Mesendoderm (in vitro differentiated cells): ENCODE measurements around the gene ATXN7L3B.

ENCODE experiments used
- DNase-seq: peaks from one replicate; pipeline ENCODE4 v3.0.0; 2013
- H2AK5ac ChIP-seq: 2 replicates; pipeline ENCODE4 v1.6.1; 2013; ENCODE audit warnings: low read length, inconsistent platforms
- H2BK120ac ChIP-seq: 2 replicates; pipeline ENCODE4 v1.6.1; 2013; ENCODE audit warnings: low read depth, mild to moderate bottlenecking, low read length, moderate library complexity, mixed read lengths
- H2BK15ac ChIP-seq: replicated peaks from 2 replicates; pipeline ENCODE4 v1.6.1; 2013; ENCODE audit warnings: low read depth, mild to moderate bottlenecking, moderate library complexity
- H2BK5ac ChIP-seq: 2 replicates; pipeline ENCODE4 v1.6.1; 2013; ENCODE audit warnings: low read length, inconsistent platforms
- H3K18ac ChIP-seq: 2 replicates; pipeline ENCODE4 v1.6.1; 2013; ENCODE audit warnings: mild to moderate bottlenecking, low read length, mixed read lengths
- H3K23ac ChIP-seq: one replicate; pipeline ENCODE4 v1.6.1; 2013; ENCODE audit warnings: low read length
- H3K27ac ChIP-seq: 2 replicates; pipeline ENCODE4 v1.5.1; 2013; ENCODE audit warnings: low read depth, mild to moderate bottlenecking, inconsistent platforms, low read length, moderate library complexity
- H3K27me3 ChIP-seq: 2 replicates; pipeline ENCODE4 v1.6.1; 2013; ENCODE audit warnings: low read length, control low read depth, mild to moderate bottlenecking, inconsistent platforms; ENCODE audit not compliant: insufficient read depth, poor library complexity
- H3K36me3 ChIP-seq: 2 replicates; pipeline ENCODE4 v1.6.1; 2013; ENCODE audit warnings: low read length, inconsistent platforms; ENCODE audit not compliant: control insufficient read depth, insufficient read depth
- H3K4ac ChIP-seq: one replicate; pipeline ENCODE4 v1.6.1; 2013; ENCODE audit warnings: low read depth, mild to moderate bottlenecking, low read length, moderate library complexity
- H3K4me1 ChIP-seq: 2 replicates; pipeline ENCODE4 v1.6.1; 2013; ENCODE audit warnings: low read depth, low read length, inconsistent platforms; ENCODE audit not compliant: control insufficient read depth
- H3K4me2 ChIP-seq: 2 replicates; pipeline ENCODE4 v1.6.1; 2013; ENCODE audit warnings: low read length
- H3K4me3 ChIP-seq: 2 replicates; pipeline ENCODE4 v1.5.1; 2013; ENCODE audit warnings: mild to moderate bottlenecking, low read length
- H3K56ac ChIP-seq: one replicate; pipeline ENCODE4 v1.6.1; 2013; ENCODE audit warnings: low read length
- H3K79me1 ChIP-seq: 2 replicates; pipeline ENCODE4 v1.6.1; 2013; ENCODE audit warnings: low read length, inconsistent platforms
- H3K79me2 ChIP-seq: 2 replicates; pipeline ENCODE4 v1.6.1; 2013; ENCODE audit warnings: mild to moderate bottlenecking, low read length; ENCODE audit not compliant: control insufficient read depth, insufficient read depth
- H3K9ac ChIP-seq: 2 replicates; pipeline ENCODE4 v1.6.1; 2013; ENCODE audit warnings: low read length, inconsistent platforms
- H4K5ac ChIP-seq: one replicate; pipeline ENCODE4 v1.6.1; 2013; ENCODE audit warnings: low read length
- H4K8ac ChIP-seq: one replicate; pipeline ENCODE4 v1.6.1; 2013; ENCODE audit warnings: low read depth, mild to moderate bottlenecking, control low read depth, low read length, moderate library complexity
- WGBS: extraction: QIAGEN DNeasy Blood & Tissue Kit; methylation state at CpG from one replicate; pipeline ENCODE4 v1.1.7; 2013; ENCODE audit warnings: low lambda C conversion rate, missing lambda C conversion rate; ENCODE audit not compliant: insufficient coverage; ENCODE audit errors: extremely low coverage; 5-methylcytosine and 5-hydroxymethylcytosine counted together

Gene ATXN7L3B

GRCh38 chr12:74551291-74551690 lies 13.7 kb downstream of the ATXN7L3B start:
- H2BK5ac ChIP-seq = no peak overlapping the region
- H3K9ac ChIP-seq = no peak overlapping the region
- H3K4me2 ChIP-seq = no peak overlapping the region
- H3K27ac ChIP-seq = no peak overlapping the region
- no peak overlapping the region for H2BK120ac ChIP-seq
- H3K27me3 ChIP-seq = no peaks in the 10 kb centered on the region
- H3K23ac ChIP-seq = no peak overlapping the region
- no peaks in the 10 kb centered on the region for H3K4me1 ChIP-seq
- no peak overlapping the region for H3K4ac ChIP-seq
- no peak overlapping the region for H2AK5ac ChIP-seq
- no peak for DNase-seq
- no peak overlapping the region for H4K5ac ChIP-seq
- no peak overlapping the region for H3K18ac ChIP-seq
- H3K4me3 ChIP-seq = no peak overlapping the region
- H2BK15ac ChIP-seq = no peak overlapping the region
- H4K8ac ChIP-seq = no peak overlapping the region
- WGBS = no CpG with 5 or more reads among the region's 3 CpGs
- H3K79me1 ChIP-seq = no peaks in the 10 kb centered on the region
- no peaks in the 10 kb centered on the region for H3K79me2 ChIP-seq
- no peak overlapping the region for H3K56ac ChIP-seq
- no peaks in the 10 kb centered on the region for H3K36me3 ChIP-seq

DNA sequence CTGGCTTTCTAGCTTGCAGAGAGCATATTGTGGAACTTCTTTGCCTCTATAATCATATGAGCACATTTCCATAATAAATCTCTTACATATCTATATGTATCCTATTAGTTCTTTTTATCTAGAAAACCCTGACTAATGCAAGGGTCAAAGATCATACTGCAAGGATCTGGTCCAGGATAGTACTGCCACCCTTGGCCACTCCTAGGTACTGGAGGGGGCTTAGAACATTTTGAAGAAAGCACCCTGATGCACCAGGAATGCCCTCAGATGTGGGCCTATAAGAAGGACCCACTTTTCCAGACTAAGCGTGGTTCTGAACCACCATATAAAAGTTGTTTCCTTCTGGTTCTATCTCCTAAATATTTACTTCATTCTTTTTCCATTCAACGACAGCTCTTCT lies 14.6 kb downstream of the ATXN7L3B start:
- Histone ChIP-seq H4K8ac (no peak overlapping the region), H3K79me1 (no peaks in the 10 kb centered on the region), H3K36me3 (no peaks in the 10 kb centered on the region), H3K27me3 (no peaks in the 10 kb centered on the region), H3K27ac (no peak overlapping the region), H3K18ac (no peak overlapping the region), H3K9ac (no peak overlapping the region), H2BK5ac (no peak overlapping the region), H3K4me3 (no peak overlapping the region), H2BK120ac (no peak overlapping the region), H3K4me2 (no peak overlapping the region), H3K4ac (no peak overlapping the region), H3K56ac (no peak overlapping the region), H3K23ac (no peak overlapping the region), H2AK5ac (no peak overlapping the region), H4K5ac (no peak overlapping the region), H3K79me2 (no peaks in the 10 kb centered on the region), H3K4me1 (no peaks in the 10 kb centered on the region), H2BK15ac (no peak overlapping the region)
- WGBS = no CpG with 5 or more reads among the region's 2 CpGs
- DNase-seq = no peak

DNA sequence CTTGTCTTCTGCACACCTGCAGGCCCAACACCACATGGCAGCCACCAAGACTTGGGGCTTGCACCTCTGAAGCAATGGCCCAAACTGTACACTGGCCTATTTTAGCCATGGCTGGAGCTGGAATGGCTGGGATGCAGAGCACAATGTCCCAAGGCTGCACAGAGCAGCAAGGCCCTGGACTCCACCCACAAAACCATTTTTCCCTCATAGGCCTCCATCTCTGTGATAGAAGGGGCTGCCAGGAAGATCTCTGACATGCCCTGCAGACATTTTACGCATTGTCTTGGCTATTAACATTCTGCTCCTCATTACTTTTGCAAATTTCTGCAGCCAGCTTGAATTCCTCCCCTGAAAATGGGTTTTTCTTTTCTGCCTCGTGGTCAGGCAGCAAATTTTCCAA lies 22.1 kb downstream of the ATXN7L3B start:
- no peaks in the 10 kb centered on the region for H3K79me1 ChIP-seq
- H2BK5ac ChIP-seq = no peak overlapping the region
- H3K36me3 ChIP-seq = no peaks in the 10 kb centered on the region
- no peak overlapping the region for H3K9ac ChIP-seq
- H2BK120ac ChIP-seq = no peak overlapping the region
- H4K5ac ChIP-seq = no peak overlapping the region
- DNase-seq = no peak
- H3K18ac ChIP-seq = no peak overlapping the region
- H3K4ac ChIP-seq = no peak overlapping the region
- WGBS = no CpG with 5 or more reads among the region's 2 CpGs
- no peak overlapping the region for H2AK5ac ChIP-seq
- H3K23ac ChIP-seq = no peak overlapping the region
- no peak overlapping the region for H4K8ac ChIP-seq
- H2BK15ac ChIP-seq = no peak overlapping the region
- H3K4me3 ChIP-seq = no peak overlapping the region
- no peaks in the 10 kb centered on the region for H3K79me2 ChIP-seq
- no peak overlapping the region for H3K27ac ChIP-seq
- no peaks in the 10 kb centered on the region for H3K27me3 ChIP-seq
- no peak overlapping the region for H3K56ac ChIP-seq
- no peak overlapping the region for H3K4me2 ChIP-seq
- H3K4me1 ChIP-seq = no peaks in the 10 kb centered on the region

DNA sequence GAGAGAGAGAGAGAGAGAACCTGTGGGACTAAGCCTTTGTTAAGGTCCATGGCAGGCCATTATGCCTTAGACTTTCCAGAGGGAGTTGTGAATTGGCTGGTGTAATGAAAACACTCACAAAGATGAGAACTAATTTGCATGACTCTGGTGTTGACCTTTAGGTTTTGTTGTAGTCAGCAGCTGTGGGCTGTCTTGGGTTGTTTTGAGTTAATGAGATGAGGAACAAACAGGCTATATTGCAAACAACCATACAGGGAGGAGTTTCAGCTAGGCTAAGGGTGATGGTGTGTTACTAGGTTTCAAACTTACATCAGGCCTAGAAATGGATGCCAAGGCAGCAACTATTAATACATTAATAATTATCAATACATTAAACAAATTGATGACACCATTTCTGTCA lies 26.3 kb downstream of the ATXN7L3B start:
- Histone ChIP-seq H4K8ac (no peak overlapping the region), H3K56ac (no peak overlapping the region), H3K79me2 (no peaks in the 10 kb centered on the region), H2BK5ac (no peak overlapping the region), H3K18ac (no peak overlapping the region), H3K36me3 (no peaks in the 10 kb centered on the region), H4K5ac (no peak overlapping the region), H2BK15ac (no peak overlapping the region), H3K9ac (no peak overlapping the region), H3K4me1 (no peaks in the 10 kb centered on the region), H2BK120ac (no peak overlapping the region), H3K27me3 (no peaks in the 10 kb centered on the region), H3K27ac (no peak overlapping the region), H3K4ac (no peak overlapping the region), H3K4me3 (no peak overlapping the region), H3K79me1 (no peaks in the 10 kb centered on the region), H3K4me2 (no peak overlapping the region), H3K23ac (no peak overlapping the region), H2AK5ac (no peak overlapping the region)
- DNase-seq = no peak

DNA sequence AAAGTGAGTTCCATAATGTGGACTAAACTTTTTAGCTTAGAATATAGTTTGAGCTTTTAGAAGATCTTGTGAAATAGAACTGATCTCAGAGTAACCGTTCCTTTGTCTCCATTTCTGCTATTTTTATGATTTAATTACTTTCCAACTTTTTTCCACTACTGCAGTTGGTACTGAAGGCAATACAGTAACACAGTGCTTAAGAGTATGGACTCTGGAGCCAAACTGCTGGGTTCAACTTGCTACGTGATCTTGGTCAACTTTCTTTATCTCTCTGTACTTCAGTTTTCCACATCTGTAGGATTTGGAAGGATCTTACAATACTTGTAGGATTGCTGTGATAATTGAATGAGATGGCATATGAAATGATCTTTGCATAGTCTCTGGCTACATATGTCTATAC lies 40.9 kb downstream of the ATXN7L3B start:
- no peak overlapping the region for H3K4me2 ChIP-seq
- no CpG with 5 or more reads among the region's 2 CpGs for WGBS
- no peak overlapping the region for H2AK5ac ChIP-seq
- H3K27ac ChIP-seq = no peak overlapping the region
- H3K18ac ChIP-seq = no peak overlapping the region
- H3K4me3 ChIP-seq = no peak overlapping the region
- H4K8ac ChIP-seq = no peak overlapping the region
- H3K27me3 ChIP-seq = no peaks in the 10 kb centered on the region
- H2BK120ac ChIP-seq = no peak overlapping the region
- no peak overlapping the region for H2BK15ac ChIP-seq
- DNase-seq = no peak
- no peak overlapping the region for H3K56ac ChIP-seq
- no peaks in the 10 kb centered on the region for H3K79me2 ChIP-seq
- H3K79me1 ChIP-seq = no peaks in the 10 kb centered on the region
- H3K23ac ChIP-seq = no peak overlapping the region
- H3K9ac ChIP-seq = no peak overlapping the region
- H4K5ac ChIP-seq = no peak overlapping the region
- no peak overlapping the region for H3K4ac ChIP-seq
- H2BK5ac ChIP-seq = no peak overlapping the region
- H3K36me3 ChIP-seq = no peaks in the 10 kb centered on the region
- no peaks in the 10 kb centered on the region for H3K4me1 ChIP-seq

DNA sequence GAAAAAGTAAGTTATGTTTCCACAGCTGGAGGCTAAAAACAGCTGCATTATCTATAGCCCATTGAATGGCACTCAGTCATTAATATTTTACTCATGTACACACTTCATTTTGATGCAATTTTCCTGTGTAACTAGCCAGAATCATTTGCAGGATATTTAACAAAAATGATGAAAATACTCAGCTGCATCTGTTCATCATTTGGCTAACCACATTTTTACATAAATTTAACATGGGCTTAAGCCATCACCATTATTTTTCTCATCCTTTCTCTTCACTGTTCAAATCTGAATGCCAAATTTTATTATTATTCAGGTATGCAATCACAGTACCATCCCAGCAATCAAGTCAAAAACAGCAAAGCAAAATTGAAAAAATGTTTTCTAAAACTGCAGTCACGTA lies 41.8 kb downstream of the ATXN7L3B start:
- Histone ChIP-seq H4K8ac (no peak overlapping the region), H3K18ac (no peak overlapping the region), H3K27ac (no peak overlapping the region), H2BK15ac (no peak overlapping the region), H3K4me2 (no peak overlapping the region), H3K56ac (no peak overlapping the region), H3K4me3 (no peak overlapping the region), H2BK5ac (no peak overlapping the region), H3K9ac (no peak overlapping the region), H3K79me2 (no peaks in the 10 kb centered on the region), H4K5ac (no peak overlapping the region), H3K23ac (no peak overlapping the region), H3K36me3 (no peaks in the 10 kb centered on the region), H3K27me3 (no peaks in the 10 kb centered on the region), H2BK120ac (no peak overlapping the region), H3K4ac (no peak overlapping the region), H3K4me1 (no peaks in the 10 kb centered on the region), H2AK5ac (no peak overlapping the region), H3K79me1 (no peaks in the 10 kb centered on the region)
- DNase-seq = no peak
- WGBS = no CpG with 5 or more reads among the region's 1 CpG
